22Rv1 (cell line): ENCODE results near the gene EPM2A.

Experiments used
- ZFX ChIP-seq: fragments of 450-650 bp; IDR thresholded peaks from 2 replicates; pipeline ENCODE4 v1.6.1; 2017; ENCODE audit warnings: antibody characterized with exemption, borderline replicate concordance
- TF ChIP-seq, protein P1 (sequence below): fragments of 450-650 bp; IDR thresholded peaks from 2 replicates; pipeline ENCODE4 v1.5.1; 2017; ENCODE audit warnings: mild to moderate bottlenecking

DNA sequence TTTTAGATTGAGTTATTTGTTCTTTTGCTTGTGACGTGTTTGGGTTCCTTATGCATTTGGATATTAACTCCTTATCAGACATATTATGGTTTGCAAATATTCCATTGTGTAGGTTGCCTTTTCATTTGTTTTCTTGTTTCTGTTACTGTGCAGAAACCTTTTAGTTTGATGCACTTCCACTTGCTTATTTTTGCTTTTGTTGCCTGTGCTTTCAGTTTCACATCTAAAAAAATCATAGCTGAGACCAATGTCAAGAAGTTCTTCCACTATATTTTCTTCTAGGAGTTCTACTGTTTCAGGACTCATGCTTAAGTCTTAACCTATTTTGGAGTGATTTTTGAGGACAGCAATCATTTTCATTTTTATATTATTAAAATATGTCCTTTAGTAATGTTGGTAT is 113.5 kb downstream of the EPM2A start:
- TF ChIP-seq, protein P1, sequence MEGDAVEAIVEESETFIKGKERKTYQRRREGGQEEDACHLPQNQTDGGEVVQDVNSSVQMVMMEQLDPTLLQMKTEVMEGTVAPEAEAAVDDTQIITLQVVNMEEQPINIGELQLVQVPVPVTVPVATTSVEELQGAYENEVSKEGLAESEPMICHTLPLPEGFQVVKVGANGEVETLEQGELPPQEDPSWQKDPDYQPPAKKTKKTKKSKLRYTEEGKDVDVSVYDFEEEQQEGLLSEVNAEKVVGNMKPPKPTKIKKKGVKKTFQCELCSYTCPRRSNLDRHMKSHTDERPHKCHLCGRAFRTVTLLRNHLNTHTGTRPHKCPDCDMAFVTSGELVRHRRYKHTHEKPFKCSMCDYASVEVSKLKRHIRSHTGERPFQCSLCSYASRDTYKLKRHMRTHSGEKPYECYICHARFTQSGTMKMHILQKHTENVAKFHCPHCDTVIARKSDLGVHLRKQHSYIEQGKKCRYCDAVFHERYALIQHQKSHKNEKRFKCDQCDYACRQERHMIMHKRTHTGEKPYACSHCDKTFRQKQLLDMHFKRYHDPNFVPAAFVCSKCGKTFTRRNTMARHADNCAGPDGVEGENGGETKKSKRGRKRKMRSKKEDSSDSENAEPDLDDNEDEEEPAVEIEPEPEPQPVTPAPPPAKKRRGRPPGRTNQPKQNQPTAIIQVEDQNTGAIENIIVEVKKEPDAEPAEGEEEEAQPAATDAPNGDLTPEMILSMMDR: no peak
- TF ChIP-seq ZFX: no peak
